NCI-H1694 treated with DMSO at 0.1 percent for 48 hours (cell line): ENCODE results near the gene PRR18.
A peak's percentile ranks its signal among the peaks of the same experiment; 100 is the strongest.

Source experiments
- DNase-seq: peaks from one replicate; lab custom pipeline; 2025; lab: John Stamatoyannopoulos, UW

PRR18 gene

GRCh38 chr6:166274739-166275370 lies 33.3 kb downstream of the PRR18 start:
- no peak for DNase-seq

- DNase-seq, result no peak
Measured at GRCh38 chr6:166274163-166274562, 34.0 kb downstream of the PRR18 start.

- no peak for DNase-seq
Measured at GRCh38 chr6:166271376-166271765, 36.8 kb downstream of the PRR18 start.

GRCh38 chr6:166270706-166271375 lies 37.4 kb downstream of the PRR18 start:
- no peak for DNase-seq

- no peak for DNase-seq
Measured at GRCh38 chr6:166269301-166270039, 38.7 kb downstream of the PRR18 start.

- no peak for DNase-seq
Measured at GRCh38 chr6:166268431-166268830, 39.8 kb downstream of the PRR18 start.

GRCh38 chr6:166267526-166267925 lies 40.7 kb downstream of the PRR18 start:
- no peak for DNase-seq

- no peak for DNase-seq
Measured at GRCh38 chr6:166266336-166266735, 41.9 kb downstream of the PRR18 start.

GRCh38 chr6:166262743-166263515 lies 45.3 kb downstream of the PRR18 start:
- DNase-seq, result no peak

GRCh38 chr6:166259296-166259977 lies 48.8 kb downstream of the PRR18 start:
- DNase-seq, result no peak

GRCh38 chr6:166258854-166259276 lies 49.3 kb downstream of the PRR18 start:
- DNase-seq, result peak; percentile 9

GRCh38 chr6:166257911-166258318 lies 50.3 kb downstream of the PRR18 start:
- no peak for DNase-seq
